ENCODE results near the gene ORMDL3.

Gene ORMDL3

DNA sequence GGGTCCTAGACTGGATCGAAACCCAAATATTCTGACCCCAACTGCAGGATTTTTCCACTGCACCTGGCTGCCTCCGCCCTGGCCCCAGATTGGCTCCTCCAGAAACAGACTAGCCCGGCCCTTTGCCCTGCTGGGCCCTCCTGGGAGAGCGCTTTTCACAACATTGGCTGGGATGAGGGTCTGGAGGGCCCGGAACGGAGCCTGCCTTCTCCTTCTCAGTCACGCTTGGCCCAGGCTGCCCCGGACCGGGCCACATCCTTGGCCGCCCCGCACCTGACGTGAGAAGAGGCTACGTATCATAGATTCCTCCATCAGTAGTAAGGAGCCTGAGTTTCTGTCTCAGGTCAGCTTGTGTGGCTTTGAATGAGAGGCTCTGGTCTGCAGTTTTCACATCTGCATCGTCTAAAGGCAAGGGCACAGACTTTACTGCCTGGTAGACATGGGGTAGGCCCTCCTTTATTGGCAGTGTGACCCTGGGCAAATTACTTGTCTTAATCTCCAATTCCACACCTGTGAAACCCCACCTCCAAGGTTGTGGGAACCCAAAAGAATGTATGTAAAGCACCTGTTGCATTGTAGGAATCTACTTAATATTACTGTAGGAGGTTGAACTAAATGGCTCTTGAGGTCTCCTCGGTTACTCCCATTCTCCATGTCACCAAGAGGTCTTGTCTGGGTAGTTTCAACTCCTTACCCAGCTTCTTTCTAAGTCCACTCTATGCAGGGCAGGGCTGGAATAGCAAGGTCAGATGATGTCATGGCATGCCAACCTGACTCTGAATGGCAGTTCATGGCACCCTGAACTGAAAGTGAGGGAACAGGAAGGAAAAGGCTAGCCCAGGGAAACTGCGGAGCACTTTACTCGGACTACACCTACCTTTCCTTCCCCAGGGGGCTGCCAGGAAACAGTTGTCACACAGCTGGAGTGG, 792 bp upstream of the ORMDL3 start:
- H3K27ac ChIP-seq, result peak overlapping the region in 19 of 21 experiments; percentile 8 to 96 (median 85)
- peak overlapping the region; percentile 65 to 97 (median 93) for H3K4me3 ChIP-seq

DNA sequence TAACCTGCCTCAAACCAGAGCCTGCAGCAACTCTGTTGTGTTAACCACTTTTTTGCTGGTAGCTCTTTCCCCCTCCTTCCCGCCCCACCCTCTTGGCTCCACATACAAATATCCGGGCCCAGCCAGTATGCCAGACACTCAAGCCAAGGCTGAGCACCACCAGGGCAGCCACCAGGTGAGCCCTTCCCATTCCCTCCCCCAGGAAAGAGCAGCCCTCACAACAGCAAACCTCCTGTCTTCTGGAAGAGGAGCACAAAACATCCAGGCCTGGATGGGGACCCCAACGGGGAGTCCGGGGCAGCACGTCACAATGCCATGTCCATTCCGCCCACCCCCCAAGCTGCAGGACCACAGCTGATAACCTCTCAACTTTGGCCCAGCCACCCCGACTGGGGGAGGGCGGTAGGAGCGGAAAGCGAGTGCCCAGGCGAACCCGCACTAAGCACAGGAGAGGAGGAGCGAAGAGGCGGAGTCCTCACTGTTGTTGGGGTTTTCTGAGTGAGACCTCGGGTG, 757 bp downstream of the ORMDL3 start:
- peak overlapping the region; percentile 65 to 96 (median 88) for H3K27ac ChIP-seq
- peak overlapping the region; percentile 65 to 97 (median 93) for H3K4me3 ChIP-seq

DNA sequence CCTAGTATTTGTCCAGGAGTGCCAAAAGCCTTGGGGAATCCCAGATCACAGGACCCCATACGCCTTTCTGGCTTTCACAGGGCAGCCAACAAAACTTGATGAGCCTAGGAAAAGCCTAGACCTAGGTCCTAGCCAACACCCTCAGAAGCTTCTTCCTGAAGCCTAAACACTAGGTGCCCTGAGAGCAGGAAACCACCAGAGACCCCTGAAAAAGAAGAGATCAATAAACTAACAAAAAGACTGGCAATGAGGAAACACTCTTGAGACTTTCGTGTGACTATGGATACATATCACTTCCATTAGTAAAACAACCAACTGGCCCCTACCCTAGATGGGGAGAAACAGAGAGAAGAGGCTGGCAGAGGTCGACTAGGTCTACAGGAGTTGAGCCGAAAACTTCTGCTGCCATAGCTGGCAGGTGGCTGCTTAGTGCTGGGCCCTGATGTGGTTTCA, 1.2 kb downstream of the ORMDL3 start:
- H3K4me3 ChIP-seq, result peak overlapping the region; percentile 65 to 97 (median 93)
- H3K27ac ChIP-seq, result peak overlapping the region in 20 of 21 experiments; percentile 2 to 96 (median 86)

DNA sequence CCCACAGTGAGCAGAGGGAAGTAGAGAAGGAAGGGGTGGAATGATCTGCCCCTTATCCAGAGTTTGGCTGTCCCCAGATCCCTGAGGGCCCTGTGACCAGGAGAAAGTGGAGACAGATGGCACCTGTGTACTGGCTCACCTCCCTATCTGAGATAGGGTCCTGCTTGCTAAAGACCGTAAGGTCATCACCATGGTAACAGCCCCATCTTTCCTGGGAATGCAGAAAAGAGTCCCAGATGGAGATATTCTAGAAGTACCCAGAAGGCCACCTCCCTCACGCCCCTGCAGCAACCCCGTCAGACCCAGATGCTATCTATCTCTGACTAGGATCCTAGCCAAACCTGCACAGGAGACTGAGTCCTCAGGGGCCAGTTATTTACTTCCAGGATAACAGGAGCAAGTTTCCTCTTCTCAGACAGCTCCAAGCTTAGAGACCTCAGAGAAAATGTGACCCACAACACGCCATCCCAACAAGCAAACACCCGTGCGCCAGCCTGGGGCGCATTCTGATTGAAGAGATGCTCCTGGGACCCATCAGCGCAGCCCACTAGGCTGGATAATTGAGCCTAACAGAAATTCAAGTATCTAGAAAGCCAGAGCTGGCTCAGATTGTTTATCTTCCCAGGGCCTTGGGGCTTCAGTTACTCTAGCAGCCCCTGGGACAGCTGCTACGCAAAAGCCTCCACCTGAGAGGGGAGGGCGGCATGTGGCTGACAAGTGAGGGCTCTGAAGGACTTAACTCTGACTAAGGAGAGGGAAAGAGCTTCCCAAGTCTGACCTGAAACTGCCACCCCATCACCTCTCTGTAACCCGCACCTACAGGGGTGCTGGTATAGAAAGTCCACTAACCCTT, 1.9 kb downstream of the ORMDL3 start:
- H3K4me3 ChIP-seq, result peak overlapping the region in 4 of 7 experiments; percentile 65 to 94 (median 88)

DNA sequence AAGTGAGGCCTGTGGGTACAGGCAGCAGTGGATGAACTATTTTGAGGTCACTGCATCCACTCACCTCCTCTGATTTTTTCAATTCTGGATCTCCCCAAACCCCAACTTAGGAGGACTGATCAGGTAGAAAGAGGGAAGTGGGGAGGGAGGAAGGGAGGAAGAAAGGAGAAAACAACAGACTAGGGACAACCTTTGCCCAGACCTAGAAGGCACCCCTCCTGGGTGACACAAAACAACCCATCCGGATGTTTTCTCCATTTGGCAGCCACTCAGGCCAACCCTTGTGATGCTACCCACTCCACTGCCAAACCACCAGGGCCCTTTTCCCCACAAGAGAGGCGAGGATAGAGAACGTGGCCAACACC, 2.7 kb downstream of the ORMDL3 start:
- Histone ChIP-seq H3K27ac (peak overlapping the region in 3 of 21 experiments; percentile 14 to 89 (median 22)), H3K4me3 (no peak overlapping the region)

More for the DNA sequence above, 1.9 kb downstream of the ORMDL3 start:
- H3K27ac ChIP-seq, result peak overlapping the region in 14 of 21 experiments; percentile 2 to 96 (median 84)

DNA sequence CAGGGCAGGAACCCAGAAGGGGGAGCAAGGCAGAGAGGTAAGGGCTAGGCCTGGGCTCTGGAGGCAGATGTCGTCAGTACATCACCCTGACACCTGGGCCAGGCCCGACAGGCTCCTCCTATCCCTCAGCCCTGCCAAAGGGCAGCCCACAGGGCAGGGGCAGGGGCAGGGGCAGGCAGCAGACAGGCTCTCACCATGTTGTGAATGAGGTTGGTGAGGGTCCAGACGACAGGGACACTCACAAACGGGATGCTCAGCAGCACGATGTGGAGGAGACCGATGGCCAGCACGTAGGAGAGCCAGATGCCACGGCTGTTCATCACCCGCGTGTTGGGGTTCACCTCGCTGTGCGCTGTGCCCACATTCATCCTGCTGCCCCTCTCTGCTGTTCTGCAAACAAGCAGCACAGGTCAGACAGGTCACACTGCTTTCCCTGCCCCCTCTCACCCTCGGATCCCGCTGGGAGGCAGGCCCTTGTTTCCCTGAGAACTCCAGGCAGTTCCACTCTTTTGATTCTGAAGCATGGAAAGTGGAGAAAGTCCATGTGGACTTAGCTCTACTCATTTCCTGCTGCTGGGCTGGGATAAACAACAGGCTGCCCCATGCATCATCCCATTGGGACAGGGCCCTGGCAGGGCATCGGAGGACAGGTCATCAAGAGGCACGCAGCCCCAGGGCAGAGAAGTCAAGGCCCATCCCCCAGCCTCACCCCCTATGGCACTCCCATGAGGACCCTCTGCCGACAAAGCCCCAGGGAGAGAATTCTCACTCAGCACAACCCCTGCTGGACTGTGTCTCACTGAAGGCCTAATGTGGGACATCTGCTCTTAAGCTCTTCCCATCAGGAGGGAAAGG, 3.3 kb downstream of the ORMDL3 start:
- peak overlapping the region in 2 of 21 experiments; percentile 14 to 31 for H3K27ac ChIP-seq
- H3K4me3 ChIP-seq, result no peak overlapping the region

DNA sequence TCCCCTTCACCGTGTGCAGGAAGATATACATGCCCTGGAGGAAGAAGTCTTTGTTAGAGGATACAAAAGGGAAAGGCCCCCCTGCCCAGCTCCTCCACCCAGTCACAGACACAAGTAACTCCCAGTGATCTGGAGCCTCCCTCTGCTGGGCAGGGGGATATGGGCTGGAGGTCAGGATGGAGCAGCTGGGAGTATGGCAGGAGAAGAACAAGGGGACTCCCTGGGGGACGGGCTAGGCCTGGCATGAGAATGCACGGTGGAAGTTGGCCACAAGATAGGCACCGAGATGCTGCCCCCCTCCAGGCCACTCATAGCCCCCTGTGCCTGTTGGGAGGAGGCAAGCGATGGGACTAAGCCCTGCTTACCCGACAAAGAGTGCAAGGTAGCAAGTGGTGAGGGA, 4.2 kb downstream of the ORMDL3 start:
- no peak overlapping the region for H3K27ac ChIP-seq
- no peak overlapping the region for H3K4me3 ChIP-seq

DNA sequence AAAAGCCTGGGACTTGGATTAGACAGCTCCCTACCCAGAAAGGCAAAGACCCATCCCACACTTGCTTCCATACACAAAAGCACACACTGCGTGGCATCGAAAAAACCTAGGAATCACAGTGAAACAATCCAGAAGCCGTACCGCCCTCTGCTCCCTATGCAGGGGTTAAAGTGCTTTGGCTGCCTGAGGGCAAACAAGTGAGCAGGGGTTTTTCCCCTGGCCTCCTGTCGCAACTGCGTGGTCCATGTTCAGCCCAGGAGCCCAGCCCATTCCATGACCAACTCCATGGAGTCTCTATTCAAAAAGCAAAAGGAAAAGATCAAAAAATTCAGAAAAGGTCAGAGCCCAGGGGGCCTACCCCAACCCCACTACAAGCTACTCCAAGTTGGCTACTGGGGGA, 5.4 kb downstream of the ORMDL3 start:
- Histone ChIP-seq H3K4me3 (no peak overlapping the region), H3K27ac (peak overlapping the region in 1 of 21 experiments; percentile 18)

DNA sequence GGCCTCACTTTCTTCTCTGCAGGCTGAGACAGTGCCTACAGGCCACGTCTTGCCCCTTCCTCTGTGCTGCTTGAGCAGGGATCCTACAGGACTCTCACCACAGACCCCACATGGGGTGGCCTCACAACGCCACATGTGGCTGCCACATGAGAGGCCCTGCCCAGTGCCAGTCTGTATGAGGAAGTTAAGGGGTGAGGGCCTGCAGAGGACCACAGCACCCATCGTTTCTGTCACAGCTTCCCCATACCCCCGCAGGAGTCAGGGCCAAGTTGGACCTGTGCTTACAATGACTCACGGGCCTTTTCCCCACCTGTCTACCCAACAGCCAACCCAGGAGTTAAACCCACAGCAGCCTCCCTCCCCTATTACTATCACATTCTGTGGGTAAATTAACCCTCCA, 6.1 kb downstream of the ORMDL3 start:
- peak overlapping the region in 5 of 21 experiments; percentile 6 to 33 (median 18) for H3K27ac ChIP-seq
- H3K4me3 ChIP-seq, result no peak overlapping the region

DNA sequence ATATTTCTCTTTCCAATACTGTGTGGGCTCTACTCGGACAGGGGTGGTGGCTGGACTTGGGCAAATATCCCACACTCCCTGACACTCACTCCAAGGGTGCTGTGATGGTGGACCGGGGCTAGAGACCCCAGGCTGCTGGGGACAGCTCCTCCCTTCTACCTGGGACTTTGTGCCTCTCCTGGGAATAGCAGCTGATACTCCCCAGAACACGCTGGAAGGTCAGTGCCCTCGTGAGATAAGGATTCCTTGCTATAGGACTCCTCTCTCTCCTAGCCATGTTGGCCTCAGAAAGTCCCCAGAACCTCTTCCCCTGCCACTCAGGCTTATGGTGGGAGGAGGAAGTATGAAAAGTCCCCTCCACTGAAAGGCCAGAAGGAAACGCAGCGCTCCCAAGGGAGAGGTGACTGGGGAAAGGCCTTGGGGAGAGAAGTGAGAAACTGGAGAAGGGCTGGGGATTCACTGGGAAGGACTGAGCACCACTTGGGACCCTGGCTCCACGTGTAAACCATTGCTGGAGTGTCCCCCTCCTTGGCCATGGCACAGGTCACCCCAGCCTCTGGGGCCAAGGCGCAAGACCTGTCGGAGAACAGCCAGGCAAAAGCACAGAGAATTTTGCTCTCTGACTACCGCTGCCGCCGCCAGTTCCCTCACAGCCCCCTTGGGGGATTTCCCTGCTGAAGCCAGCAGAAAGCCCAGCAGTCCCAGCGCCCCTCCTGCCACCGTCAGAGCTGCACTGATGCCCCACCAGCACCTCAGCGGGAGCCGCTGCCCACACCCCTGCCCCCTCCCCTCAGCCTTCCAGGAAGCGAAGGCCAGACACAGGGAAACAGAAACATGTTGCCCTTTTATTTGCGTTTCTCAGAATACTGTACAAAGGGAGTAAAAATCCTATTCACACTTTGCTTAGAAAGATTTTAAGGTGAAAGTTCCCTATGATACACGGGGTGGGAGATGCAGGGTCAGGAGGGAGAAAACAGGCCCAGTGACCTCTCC, 6.9 kb downstream of the ORMDL3 start:
- H3K4me3 ChIP-seq, result no peak overlapping the region
- H3K27ac ChIP-seq, result peak overlapping the region in 6 of 21 experiments; percentile 6 to 33 (median 21)

DNA sequence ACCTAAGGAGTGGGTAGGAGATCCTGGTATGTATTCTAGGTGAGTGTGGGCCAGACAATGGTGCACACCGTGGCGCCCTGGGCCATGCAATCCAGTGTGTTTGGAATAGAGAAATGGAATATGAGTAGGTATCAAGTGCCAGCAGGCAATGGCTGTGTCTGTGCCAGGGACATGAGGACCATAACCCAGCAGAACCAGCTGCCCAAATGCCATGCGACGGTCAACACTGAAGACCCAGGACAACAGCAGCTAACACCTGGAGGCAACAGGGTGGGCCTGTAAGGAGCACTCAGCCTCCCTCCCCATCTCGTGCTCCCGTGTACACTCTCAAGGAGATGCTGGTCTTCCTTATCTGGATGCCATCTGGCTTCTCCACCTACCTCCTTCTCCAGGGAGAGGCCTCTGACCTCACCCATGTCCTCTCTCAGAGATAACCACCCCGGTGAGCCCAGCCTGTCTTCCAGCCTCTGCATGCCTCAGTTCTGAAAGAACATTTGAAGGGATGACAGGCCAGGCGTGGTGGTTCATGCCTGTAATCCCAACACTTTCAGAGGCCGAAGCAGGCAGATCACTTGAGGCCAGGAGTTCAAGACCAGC, 8.2 kb downstream of the ORMDL3 start:
- H3K27ac ChIP-seq, result no peak overlapping the region
- no peak overlapping the region for H3K4me3 ChIP-seq

DNA sequence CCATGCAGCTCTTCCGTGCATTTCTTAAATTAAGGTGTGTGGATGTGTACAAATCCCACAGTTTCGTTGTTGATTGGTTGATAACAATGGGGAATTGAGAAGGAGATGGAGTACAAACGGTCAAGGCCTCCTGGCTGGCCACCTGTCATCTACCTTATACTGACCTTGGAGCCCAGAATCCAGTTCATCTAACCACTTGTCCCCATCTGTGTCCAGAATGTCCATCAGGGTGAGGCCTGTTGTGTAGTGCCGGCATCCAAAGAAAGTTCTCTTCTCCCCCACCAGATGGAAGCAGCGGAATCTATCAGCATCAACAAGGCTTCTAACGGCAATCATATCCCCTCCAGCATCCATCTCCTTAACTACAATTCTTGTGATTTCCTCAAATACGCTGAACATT, 10.5 kb downstream of the ORMDL3 start:
- Histone ChIP-seq H3K27ac (no peak overlapping the region), H3K4me3 (no peak overlapping the region)

DNA sequence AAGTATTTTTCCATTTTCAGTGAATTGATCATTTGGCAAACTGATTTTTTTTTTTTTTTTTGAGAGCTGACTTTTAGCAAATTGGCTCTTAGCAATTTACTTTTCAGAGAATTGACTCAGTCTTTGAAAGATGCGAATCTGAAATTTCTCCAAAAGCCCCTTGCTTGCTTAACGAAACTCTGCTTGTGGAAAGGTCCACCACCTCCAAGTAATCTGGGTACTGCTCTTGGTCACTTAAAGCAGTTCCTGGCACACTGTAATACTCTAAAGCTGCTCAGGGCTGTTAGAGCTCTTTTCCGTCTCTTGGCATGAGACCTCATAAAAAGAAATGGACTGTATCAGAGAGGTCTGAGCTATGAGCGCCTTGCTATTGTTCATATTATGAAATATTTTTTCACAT, 11.8 kb downstream of the ORMDL3 start:
- no peak overlapping the region for H3K27ac ChIP-seq
- H3K4me3 ChIP-seq, result no peak overlapping the region

DNA sequence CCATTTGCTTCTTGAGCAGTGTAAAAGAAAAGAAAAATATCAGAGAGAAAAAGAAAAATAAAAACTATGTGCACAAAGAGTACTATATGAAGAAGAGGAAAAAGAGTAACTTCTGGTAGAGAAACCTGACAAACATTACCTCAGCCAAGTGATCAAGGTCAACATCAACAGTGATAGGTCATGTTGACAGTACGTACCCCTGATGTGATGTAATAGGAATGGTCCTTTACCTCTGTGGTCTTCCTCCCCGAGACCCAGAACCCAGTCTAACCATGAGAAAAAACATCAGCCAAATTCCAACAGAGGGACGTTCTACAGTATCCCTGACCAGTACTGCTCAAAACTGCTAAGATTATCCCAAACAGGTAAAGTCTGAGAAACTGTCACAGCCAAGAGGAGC, 13.4 kb downstream of the ORMDL3 start:
- Histone ChIP-seq H3K4me3 (no peak overlapping the region), H3K27ac (no peak overlapping the region)

DNA sequence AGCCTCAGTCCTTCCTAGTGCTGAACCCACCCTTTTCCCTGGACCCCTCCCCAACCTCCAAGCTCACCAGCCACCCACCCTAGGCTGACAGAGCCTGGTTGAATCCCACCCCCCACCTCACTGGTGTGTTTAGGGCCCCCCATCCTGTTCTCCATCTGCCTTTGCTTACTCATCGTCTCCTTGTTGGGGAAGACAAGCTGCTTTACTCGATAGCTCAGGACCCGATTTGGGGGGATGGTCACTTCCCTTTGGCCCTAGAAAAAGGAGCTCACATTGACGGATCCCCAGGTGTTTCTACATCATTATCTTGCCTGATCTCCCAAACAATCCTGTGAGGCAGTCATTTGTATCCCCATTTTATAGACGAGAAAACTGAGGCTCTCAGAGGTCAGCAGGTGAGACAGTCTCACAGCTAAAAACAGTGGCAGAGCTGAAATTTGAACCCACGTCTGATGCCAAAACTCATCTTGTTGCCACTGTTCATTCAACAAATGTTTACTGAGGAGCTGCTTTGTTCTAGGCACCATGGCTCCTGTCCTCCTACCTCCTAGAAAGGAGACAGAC, 18.5 kb downstream of the ORMDL3 start:
- H3K27ac ChIP-seq, result no peak overlapping the region
- no peak overlapping the region for H3K4me3 ChIP-seq

DNA sequence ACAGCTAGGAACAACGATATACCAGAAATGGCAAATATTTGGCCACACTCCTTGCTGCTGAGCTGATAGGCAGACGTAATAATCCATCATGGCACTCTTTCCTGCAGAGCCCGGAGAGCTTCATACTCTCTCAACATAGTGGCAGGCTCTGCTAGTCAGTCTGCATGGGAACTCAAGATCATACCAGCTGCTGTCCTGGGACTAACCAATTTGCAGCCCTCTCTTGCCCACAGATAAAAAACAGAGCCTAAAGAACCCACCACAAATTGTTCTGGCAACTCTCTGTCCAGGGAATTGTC, 22.5 kb downstream of the ORMDL3 start:
- H3K4me3 ChIP-seq, result no peak overlapping the region
- H3K27ac ChIP-seq, result no peak overlapping the region

DNA sequence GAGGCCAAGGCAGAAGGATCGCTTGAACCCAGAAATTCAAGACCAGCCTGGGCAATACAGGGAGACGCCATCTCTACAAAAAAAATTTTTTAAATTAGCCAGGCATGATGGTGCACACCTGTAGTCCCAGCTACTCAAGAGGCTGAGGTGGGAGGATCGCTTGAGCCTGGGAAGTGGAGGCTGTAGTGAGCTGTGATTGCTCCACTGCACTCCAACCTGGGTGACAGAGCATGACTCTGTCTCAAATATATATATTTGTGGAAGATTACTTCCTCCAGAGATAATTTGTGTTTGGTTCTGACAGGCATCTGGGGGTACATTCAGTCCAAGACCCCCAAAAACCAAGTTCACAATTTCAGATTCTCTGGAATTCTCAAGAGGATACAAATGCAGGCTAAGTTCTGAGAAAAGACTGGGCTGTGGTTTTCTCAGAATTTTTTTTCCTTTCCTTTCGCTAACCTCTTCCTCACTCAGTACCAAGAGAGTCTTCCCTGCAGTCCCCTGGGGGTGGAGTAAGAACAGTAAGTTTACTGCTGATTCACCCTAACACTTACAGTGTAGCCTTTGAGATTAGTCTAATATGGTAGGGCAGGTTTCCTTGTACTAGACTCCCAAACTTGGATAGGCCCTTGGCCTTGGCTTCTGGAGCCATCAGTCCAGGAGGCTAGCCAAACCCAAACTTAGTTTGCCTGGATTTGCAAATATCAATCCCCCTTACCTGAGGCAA, 24.1 kb downstream of the ORMDL3 start:
- Histone ChIP-seq H3K4me3 (no peak overlapping the region), H3K27ac (no peak overlapping the region)

Data from skin epidermis (tissue), 12 donors.